Heart left ventricle (tissue), 13 donors: ENCODE measurements around the gene NANOS3.

Experiments used
- CTCF ChIP-seq, 12 donors: fragments of 200-600 bp; sonication (generic) in 4 of 12; IDR thresholded peaks; one replicate each; pipeline versions ENCODE4 v1.5.0 to v1.8.0; 2018 to 2022; ENCODE audit warnings: antibody characterized with exemption in 12 of 12, mild to moderate bottlenecking in 5 of 12
- POLR2A ChIP-seq, 2 donors: fragments of 450-650 bp; IDR thresholded peaks; one replicate each; pipeline ENCODE4 v1.6.1; 2017; ENCODE audit warnings: antibody characterized with exemption in 2 of 2, mild to moderate bottlenecking in 2 of 2, moderate library complexity in 2 of 2
- donor health status: ischemic (EF 13 %, LVEDD 7.1; RV severe dilation, severe dysfunction).
- donor health status: DM: no; HTN: yes; CAD: no.
- donor health status: DM: no; HTN: no; CAD: no.
- donor health status: ischemic (EF 25% LVEDD 6.9; RV normal size, moderate dysfunction).
- donor health status: ischemic (EF 25% LVEDD 5.7; RV mildly dilated, moderate dysfunction).
- donor health status: ischemic (EF 35%, LVEDD 5.7; RV mildly dilated, moderate dysfunction).
- donor health status: nonischemic (EF 11% LVEDD 7.7; RV severe dilation, severe dysfunction).
- donor health status: DM: yes; HTN: yes; CAD: no.
- donor health status: PGD.
- donor health status: ischemic (EF 29% LVEDD 5.4; RV normal size, mild dysfunction).
- donor health status: nonischemic (EF 23%, LVEDD 6.1; RV moderate dilation, normal function).

GRCh38 chr19:13860679-13861391, 16.1 kb upstream of the NANOS3 start:
- TF ChIP-seq POLR2A (IDR thresholded peaks at IDR 0.05) (no peak), CTCF (IDR thresholded peaks at IDR 0.05) (no peak)
